B cell (primary cell): Measurements from ENCODE around the gene ACOXL. TPM values are rescaled to one million over a fixed set of nuclear protein-coding genes. Genes with fewer than 3 reads are reported as not detected.

ENCODE experiments used
- ATAC-seq: fragments of 200-7000 bp; cut with Tn5 transposase; one replicate; pipeline ENCODE4 v1.10.0; 2021; ENCODE audit warnings: low read depth, mild to moderate bottlenecking, moderate number of reproducible peaks, moderate library complexity
- CTCF ChIA-PET: fragments of 350-600 bp; sonication (Branson Sonifier 250); formaldehyde crosslinking; loops from one replicate; lab custom pipeline; 2021; ENCODE audit warnings: antibody characterized with exemption, inconsistent platforms; lab: Charles Lee
- POLR2A ChIA-PET: fragments of 350-600 bp; sonication (Branson Sonifier 250); formaldehyde crosslinking; loops from one replicate; lab custom pipeline; 2021; ENCODE audit warnings: antibody characterized with exemption; lab: Charles Lee
- DNase-seq: peaks from one replicate; pipeline ENCODE4 v3.0.0; 2013
- H2AFZ ChIP-seq: 2 replicates; pipeline ENCODE4 v1.6.1; 2012; ENCODE audit warnings: mild to moderate bottlenecking, low read depth, low read length; ENCODE audit not compliant: insufficient read depth, poor library complexity, severe bottlenecking
- H3K27ac ChIP-seq, 2 donors: 1 replicate in 1 of 2; 2 replicates in 1 of 2; pipeline ENCODE4 v1.5.1; 2012 to 2013; ENCODE audit warnings: low read length in 2 of 2, mild to moderate bottlenecking in 2 of 2, moderate library complexity in 1 of 2
- H3K27me3 ChIP-seq, 4 experiments: fragments of 200-600 bp in 1 of 4; sonication (generic) in 1 of 4; replicated peaks in 1 of 4; 1 replicate in 2 of 4; 2 replicates in 2 of 4; pipeline versions ENCODE4 v1.6.1 to v1.7.0; 2013 to 2016; ENCODE audit warnings: low read length in 3 of 4, mild to moderate bottlenecking in 2 of 4, mixed read lengths in 1 of 4, moderate library complexity in 1 of 4; ENCODE audit not compliant: insufficient read depth in 4 of 4, control insufficient read depth in 3 of 4; ENCODE audit errors: control extremely low read depth in 1 of 4
- H3K36me3 ChIP-seq, 2 experiments: replicated peaks in 1 of 2; 1 replicate in 1 of 2; 2 replicates in 1 of 2; pipeline versions ENCODE4 v1.6.1 to v1.7.1; 2013; ENCODE audit warnings: low read length in 1 of 2; ENCODE audit not compliant: insufficient read depth in 2 of 2, control insufficient read depth in 1 of 2; ENCODE audit errors: control extremely low read depth in 1 of 2, extremely low read depth in 1 of 2
- H3K4me1 ChIP-seq, 2 donors: fragments of 200-600 bp in 1 of 2; sonication (generic) in 1 of 2; 1 replicate in 1 of 2; 2 replicates in 1 of 2; pipeline versions ENCODE4 v1.5.1 to v1.6.1; 2013 to 2017; ENCODE audit warnings: low read length in 2 of 2; ENCODE audit not compliant: control insufficient read depth in 2 of 2, insufficient read depth in 2 of 2
- H3K4me2 ChIP-seq: replicated peaks from 2 replicates; pipeline ENCODE3; 2012; ENCODE audit warnings: mild to moderate bottlenecking, low read depth, low read length; ENCODE audit not compliant: poor library complexity, severe bottlenecking
- H3K4me3 ChIP-seq, 5 experiments: fragments of 200-600 bp in 1 of 5; sonication (generic) in 1 of 5; 1 replicate in 3 of 5; 2 replicates in 2 of 5; pipeline versions ENCODE4 v1.5.1 to v1.7.0; 2011 to 2016; ENCODE audit warnings: low read length in 4 of 5, mild to moderate bottlenecking in 4 of 5, low read depth in 2 of 5, control low read depth in 1 of 5, moderate library complexity in 1 of 5; ENCODE audit not compliant: insufficient read depth in 1 of 5; ENCODE audit errors: control extremely low read depth in 1 of 5, extremely low read depth in 1 of 5
- H3K79me2 ChIP-seq: fragments of 200-600 bp; sonication (generic); one replicate; pipeline ENCODE4 v1.6.0; 2016; ENCODE audit warnings: low read length; ENCODE audit not compliant: control insufficient read depth, insufficient read depth
- H3K9ac ChIP-seq: fragments of 200-600 bp; sonication (generic); 2 replicates; pipeline ENCODE4 v1.6.1; 2017; ENCODE audit warnings: mild to moderate bottlenecking, low read length, moderate library complexity
- H3K9me3 ChIP-seq, 3 donors: one replicate each; pipeline versions ENCODE4 v1.6.1 to v1.7.1; 2013; ENCODE audit warnings: low read length in 2 of 3; ENCODE audit not compliant: control insufficient read depth in 2 of 3, insufficient read depth in 1 of 3; ENCODE audit errors: control extremely low read depth in 1 of 3
- H4K20me1 ChIP-seq: 2 replicates; pipeline ENCODE4 v1.6.0; 2012; ENCODE audit warnings: mild to moderate bottlenecking, low read length; ENCODE audit not compliant: insufficient read depth, control insufficient read depth, poor library complexity, severe bottlenecking
- H3K27ac Mint-ChIP-seq: one replicate; pipeline ENCODE4 v1.8.0; 2021; ENCODE audit warnings: mixed read lengths
- H3K27me3 Mint-ChIP-seq: one replicate; pipeline ENCODE4 v1.8.0; 2021; ENCODE audit warnings: mixed read lengths
- H3K4me1 Mint-ChIP-seq: one replicate; pipeline ENCODE4 v1.8.0; 2021; ENCODE audit warnings: mixed read lengths
- H3K4me3 Mint-ChIP-seq: one replicate; pipeline ENCODE4 v1.8.0; 2021; ENCODE audit warnings: mixed read lengths
- H3K9me3 Mint-ChIP-seq: one replicate; pipeline ENCODE4 v1.8.0; 2022; ENCODE audit warnings: mixed read lengths; ENCODE audit not compliant: insufficient read depth
- EZH2 ChIP-seq: IDR thresholded peaks from 2 replicates; pipeline ENCODE4 v1.6.1; 2012; ENCODE audit warnings: borderline replicate concordance, low read depth, mild to moderate bottlenecking, moderate library complexity, low read length; ENCODE audit not compliant: insufficient read depth, poor library complexity, severe bottlenecking
- WGBS: methylation state at CpG from one replicate; pipeline ENCODE4 v1.1.5; 2013; ENCODE audit warnings: missing lambda C conversion rate; ENCODE audit not compliant: insufficient coverage; 5-methylcytosine and 5-hydroxymethylcytosine counted together
- intact Hi-C: fragments of 100-400 bp; cut with micrococcal nuclease; formaldehyde crosslinking; loops from one replicate; pipeline ENCODE4 v1.10.0; 2022
- polyA plus RNA-seq: library from polyadenylated mRNA; depleted of rRNA; stranded (reverse); fragments of >200 nt; gene quantifications from 2 replicates; pipeline ENCODE4 v1.2.3, GENCODE V29; 2012
- total RNA-seq, 2 donors: library from RNA; stranded (reverse); fragments of 120-200 nt in 1 of 2; gene quantifications; 1 replicate in 1 of 2; 2 replicates in 1 of 2; pipeline versions ENCODE4 v1.2.3 to v1.2.4, GENCODE V29; 2013 to 2022
- TF ChIP-seq, protein P1 (sequence below): fragments of 200-600 bp; IDR thresholded peaks from one replicate; pipeline ENCODE4 v1.8.0; 2022; ENCODE audit warnings: antibody characterized with exemption, mild to moderate bottlenecking

ACOXL gene
- total and polyA plus RNA-seq, 2 donors (not counting 1 experiment from before 2014, with no cell fraction given), result 0.06 TPM; not detected in 1

DNA sequence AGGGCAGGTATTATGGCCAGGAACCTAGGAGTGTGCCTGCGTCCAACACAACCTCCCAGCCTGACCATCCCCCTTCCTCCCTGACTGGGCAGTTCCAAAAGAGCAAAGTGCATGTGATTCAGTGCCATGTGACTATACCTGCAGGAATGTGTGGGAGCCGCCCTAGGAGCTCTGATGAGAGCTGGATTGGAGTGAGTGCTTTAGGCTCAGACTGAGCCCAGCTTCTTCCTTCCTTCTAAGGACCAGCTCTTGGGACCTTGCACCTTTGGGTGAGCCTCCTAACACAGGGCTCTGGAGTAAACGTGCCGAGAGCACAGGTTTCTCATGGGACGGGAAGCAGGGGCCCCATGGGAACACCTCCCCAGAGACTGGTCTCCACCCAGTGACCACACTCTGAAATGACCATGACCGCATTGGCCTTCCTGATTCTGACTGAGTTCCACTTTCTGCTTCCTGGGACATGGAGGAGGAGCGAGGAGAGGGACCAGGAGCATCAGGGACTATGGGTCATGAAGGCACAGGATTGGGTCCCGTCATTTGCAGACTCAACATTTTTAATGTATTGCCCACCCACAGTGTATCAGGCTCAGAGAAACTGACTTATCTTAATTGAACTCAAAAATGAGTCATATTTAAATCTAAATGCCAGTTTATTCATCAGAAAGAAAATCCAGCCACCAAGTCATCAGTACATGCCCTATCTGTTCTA is 300.5 kb downstream of the ACOXL start:
- intact Hi-C loops, result no loop called here
- Histone ChIP-seq H3K9me3 (peaks cover 0 to 3% (median 0%) of the 10 kb centered on the region in 3 donors), H3K4me2 (no peak overlapping the region), H3K9ac (no peak overlapping the region), H3K4me3 (no peak overlapping the region), H4K20me1 (no peaks in the 10 kb centered on the region), H3K27ac (no peak overlapping the region), H3K27me3 (peaks cover 0 to 3% (median 0%) of the 10 kb centered on the region in 4 experiments), H2AFZ (no peak overlapping the region), H3K36me3 (no peaks in the 10 kb centered on the region), H3K79me2 (no peaks in the 10 kb centered on the region), H3K4me1 (peaks cover 17 to 21% of the 10 kb centered on the region in 2 donors)
- DNase-seq (no peak), ATAC-seq (no peak)
- peaks cover 12% of the 10 kb centered on the region for H3K27me3 Mint-ChIP-seq
- POLR2A ChIA-PET, result no interaction called here
- no peak overlapping the region for H3K27ac Mint-ChIP-seq
- no peak for TF ChIP-seq EZH2
- TF ChIP-seq, protein P1, sequence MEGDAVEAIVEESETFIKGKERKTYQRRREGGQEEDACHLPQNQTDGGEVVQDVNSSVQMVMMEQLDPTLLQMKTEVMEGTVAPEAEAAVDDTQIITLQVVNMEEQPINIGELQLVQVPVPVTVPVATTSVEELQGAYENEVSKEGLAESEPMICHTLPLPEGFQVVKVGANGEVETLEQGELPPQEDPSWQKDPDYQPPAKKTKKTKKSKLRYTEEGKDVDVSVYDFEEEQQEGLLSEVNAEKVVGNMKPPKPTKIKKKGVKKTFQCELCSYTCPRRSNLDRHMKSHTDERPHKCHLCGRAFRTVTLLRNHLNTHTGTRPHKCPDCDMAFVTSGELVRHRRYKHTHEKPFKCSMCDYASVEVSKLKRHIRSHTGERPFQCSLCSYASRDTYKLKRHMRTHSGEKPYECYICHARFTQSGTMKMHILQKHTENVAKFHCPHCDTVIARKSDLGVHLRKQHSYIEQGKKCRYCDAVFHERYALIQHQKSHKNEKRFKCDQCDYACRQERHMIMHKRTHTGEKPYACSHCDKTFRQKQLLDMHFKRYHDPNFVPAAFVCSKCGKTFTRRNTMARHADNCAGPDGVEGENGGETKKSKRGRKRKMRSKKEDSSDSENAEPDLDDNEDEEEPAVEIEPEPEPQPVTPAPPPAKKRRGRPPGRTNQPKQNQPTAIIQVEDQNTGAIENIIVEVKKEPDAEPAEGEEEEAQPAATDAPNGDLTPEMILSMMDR, result no peak
- no peak overlapping the region for H3K4me3 Mint-ChIP-seq
- H3K9me3 Mint-ChIP-seq, result no peaks in the 10 kb centered on the region
- H3K4me1 Mint-ChIP-seq, result peaks cover 22% of the 10 kb centered on the region
- WGBS, result 87% methylated on average over 7 of the region's 8 CpGs
- CTCF ChIA-PET, result no interaction called here

DNA sequence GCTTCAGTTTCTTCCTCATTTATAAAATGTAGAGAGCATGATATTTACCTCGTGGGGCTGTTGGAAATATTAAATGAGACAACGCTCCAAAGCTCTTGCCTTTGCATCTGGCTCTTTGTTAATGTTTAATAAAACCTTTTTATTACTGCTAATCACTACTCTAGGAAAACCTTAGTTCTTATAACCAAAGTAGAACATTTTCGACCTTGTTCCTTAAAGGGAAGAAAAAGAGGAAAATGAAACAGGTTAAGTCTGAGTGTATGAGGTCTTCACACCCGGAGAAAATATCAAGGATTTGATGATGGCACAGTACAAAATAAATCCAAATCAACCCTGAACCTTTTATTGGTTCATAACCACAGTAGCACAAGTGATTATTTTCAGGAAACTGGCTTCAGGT is 301.8 kb downstream of the ACOXL start:
- Histone ChIP-seq H3K4me3 (no peak overlapping the region), H3K4me2 (no peak overlapping the region), H4K20me1 (no peaks in the 10 kb centered on the region), H3K27ac (no peak overlapping the region), H3K36me3 (no peaks in the 10 kb centered on the region), H3K4me1 (peaks cover 17 to 22% of the 10 kb centered on the region in 2 donors), H3K79me2 (no peaks in the 10 kb centered on the region), H3K27me3 (peaks cover 0 to 3% (median 0%) of the 10 kb centered on the region in 4 experiments), H3K9me3 (no peaks in the 10 kb centered on the region), H2AFZ (no peak overlapping the region), H3K9ac (no peak overlapping the region)
- intact Hi-C loops, result no loop called here
- Mint-ChIP-seq H3K4me3 (no peak overlapping the region), H3K27ac (no peak overlapping the region), H3K9me3 (no peaks in the 10 kb centered on the region), H3K27me3 (peaks cover 12% of the 10 kb centered on the region), H3K4me1 (peaks cover 23% of the 10 kb centered on the region)
- DNase-seq (no peak), ATAC-seq (no peak)
- no CpG with 5 or more reads among the region's 4 CpGs for WGBS
- TF ChIP-seq, protein P1, result no peak
- POLR2A ChIA-PET, result no interaction called here
- CTCF ChIA-PET, result no interaction called here
